ENCODE results near the gene GPHA2.

GRCh38 chr11:64935359-64936081, at the start of gene GPHA2:
- no peak for TF ChIP-seq POLR2A (IDR thresholded peaks at IDR 0.05; ENCODE audit: low read depth)
- TF ChIP-seq CTCF (IDR thresholded peaks at IDR 0.05) = no peak

Measured in esophagus muscularis mucosa (tissue), 3 donors.